ENCODE measurements around the gene CACNG4.

CACNG4 gene

GRCh38 chr17:66975614-66976378 lies 11.3 kb downstream of the CACNG4 start:
- CTCF ChIA-PET = interaction anchor here (0.5 to 1.6 kb wide), 2 partner anchors 9 to 62 kb away, joined by 3 to 4 read pairs; no protein-coding TSS in a partner anchor
- no peak for DNase-seq (ENCODE audit: low read depth, low spot score)
- POLR2A ChIA-PET = no interaction called here
- TF ChIP-seq CTCF (IDR thresholded peaks at IDR 0.05; ENCODE audit: insufficient read depth, low read length, missing control alignments) = peak; percentile 8
- no peak overlapping the region for H3K4me3 ChIP-seq (ENCODE audit: low read depth, low read length)

- ChIA-PET POLR2A (no interaction called here), CTCF (interaction anchor here (1.6 kb wide), 1 partner anchor 9 kb away, joined by 4 read pairs; no protein-coding TSS in a partner anchor)
- DNase-seq (ENCODE audit: low read depth, low spot score) = no peak
- no peak overlapping the region for H3K4me3 ChIP-seq (ENCODE audit: low read depth, low read length)
- TF ChIP-seq CTCF (IDR thresholded peaks at IDR 0.05; ENCODE audit: insufficient read depth, low read length, missing control alignments) = no peak
Measured at GRCh38 chr17:66976379-66976663, 11.8 kb downstream of the CACNG4 start.

- H3K4me3 ChIP-seq (ENCODE audit: low read depth, low read length) = no peak overlapping the region
- TF ChIP-seq CTCF (IDR thresholded peaks at IDR 0.05; ENCODE audit: insufficient read depth, low read length, missing control alignments) = no peak
- ChIA-PET CTCF (no interaction called here), POLR2A (no interaction called here)
- no peak for DNase-seq (ENCODE audit: low read depth, low spot score)
Measured at GRCh38 chr17:66976781-66977201, 12.3 kb downstream of the CACNG4 start.

GRCh38 chr17:66978514-66979061 lies 14.1 kb downstream of the CACNG4 start:
- ChIA-PET CTCF (no interaction called here), POLR2A (no interaction called here)
- DNase-seq (ENCODE audit: low read depth, low spot score) = no peak
- H3K4me3 ChIP-seq (ENCODE audit: low read depth, low read length) = no peak overlapping the region
- no peak for TF ChIP-seq CTCF (IDR thresholded peaks at IDR 0.05; ENCODE audit: insufficient read depth, low read length, missing control alignments)

GRCh38 chr17:66980896-66981295 lies 16.4 kb downstream of the CACNG4 start:
- POLR2A ChIA-PET = no interaction called here
- CTCF ChIA-PET = no interaction called here
- TF ChIP-seq CTCF (IDR thresholded peaks at IDR 0.05; ENCODE audit: insufficient read depth, low read length, missing control alignments) = no peak
- no peak overlapping the region for H3K4me3 ChIP-seq (ENCODE audit: low read depth, low read length)
- no peak for DNase-seq (ENCODE audit: low read depth, low spot score)

- TF ChIP-seq CTCF (IDR thresholded peaks at IDR 0.05; ENCODE audit: insufficient read depth, low read length, missing control alignments) = no peak
- no peak for DNase-seq (ENCODE audit: low read depth, low spot score)
- ChIA-PET CTCF (no interaction called here), POLR2A (no interaction called here)
- H3K4me3 ChIP-seq (ENCODE audit: low read depth, low read length) = no peak overlapping the region
Measured at GRCh38 chr17:66981983-66982508, 17.5 kb downstream of the CACNG4 start.
